ENCODE measurements around the gene SLC25A25.
"Not testable (repeated sequence)": the region's sequence is repeated elsewhere in the genome, so short reads cannot be mapped to it uniquely, and the experiment has no call there.

The SLC25A25 gene

DNA sequence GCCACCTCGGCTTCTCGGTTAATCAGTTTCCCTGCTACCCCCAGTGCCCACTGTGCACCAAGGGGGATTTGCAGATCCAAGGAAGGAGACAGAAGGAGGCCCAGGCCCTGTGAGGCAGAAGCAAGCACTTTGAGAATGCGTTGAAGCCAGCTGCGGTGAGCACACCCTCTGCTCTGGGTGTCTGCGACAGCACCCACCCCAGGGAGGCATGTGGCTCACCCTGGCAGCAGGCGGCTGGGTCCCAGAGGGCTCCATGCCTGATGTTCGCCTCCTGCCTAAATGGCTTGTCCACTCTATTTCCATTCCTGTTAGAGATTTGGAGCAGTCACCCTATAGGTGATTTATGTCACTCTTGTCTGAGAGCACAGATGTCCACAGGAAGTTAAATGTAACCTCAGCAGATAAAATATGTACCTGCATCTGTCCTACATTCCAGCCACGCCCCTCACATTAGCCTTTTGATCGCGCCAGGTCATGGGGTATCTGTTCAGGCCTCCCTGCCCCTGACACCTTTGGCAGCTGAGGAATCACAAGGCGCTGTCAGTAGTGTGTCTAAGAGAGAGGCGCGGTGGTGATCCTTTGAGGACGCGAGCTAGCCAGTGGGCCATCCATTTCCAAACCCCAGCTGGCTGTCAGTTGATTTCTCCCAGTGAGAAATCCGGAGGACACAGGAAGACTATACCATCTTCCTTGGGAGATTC is 31.3 kb downstream of the SLC25A25 start:
- no peak for DNase-seq

DNA sequence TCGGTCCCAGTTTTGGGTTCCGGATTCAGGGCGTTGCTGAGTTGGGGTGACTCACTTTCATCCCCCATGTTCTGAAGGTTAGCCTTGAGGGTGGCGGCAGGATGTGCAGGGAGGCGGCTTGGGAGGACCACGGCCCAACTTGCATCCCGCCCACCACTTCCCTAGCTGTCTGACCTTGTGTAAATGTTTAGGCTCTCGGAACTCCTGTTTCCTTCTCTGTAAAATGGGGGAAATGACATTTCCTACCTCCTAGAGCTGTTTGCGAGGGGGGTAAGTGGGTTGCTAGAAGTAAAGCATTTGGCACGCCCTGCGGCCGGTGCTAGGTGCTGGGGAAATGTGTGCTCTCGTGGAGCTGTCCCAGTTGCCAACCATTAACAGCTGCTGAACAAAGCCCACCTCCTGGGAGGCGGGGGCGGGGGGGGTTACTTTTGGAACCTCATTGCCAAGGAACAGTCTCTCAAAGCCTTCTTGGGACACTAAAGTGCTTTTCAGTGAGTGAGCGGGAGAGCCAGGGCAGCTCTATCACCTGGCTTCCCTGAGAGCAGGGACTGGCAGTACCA is 32.0 kb downstream of the SLC25A25 start:
- no peak for DNase-seq

DNA sequence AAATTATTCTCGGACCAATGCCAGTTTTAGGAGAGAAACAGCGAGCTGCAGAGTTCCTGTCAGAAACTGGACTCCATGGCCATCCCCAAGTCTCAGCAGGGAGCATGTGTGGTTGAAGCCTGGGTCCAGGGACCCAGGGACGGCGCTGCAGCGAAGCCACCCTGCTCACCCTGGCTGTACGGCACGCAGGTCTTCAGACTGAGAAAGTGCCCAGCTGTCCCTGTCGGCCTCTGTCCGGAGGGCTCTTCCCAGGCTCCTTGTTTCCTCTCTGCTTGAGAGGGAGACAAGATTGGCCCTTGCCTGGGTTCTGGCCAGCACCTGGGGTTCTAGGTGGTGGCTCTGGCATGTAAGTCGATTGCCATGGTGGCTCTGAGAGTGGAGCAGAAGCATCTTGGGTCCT is 32.5 kb downstream of the SLC25A25 start:
- DNase-seq = no peak

DNA sequence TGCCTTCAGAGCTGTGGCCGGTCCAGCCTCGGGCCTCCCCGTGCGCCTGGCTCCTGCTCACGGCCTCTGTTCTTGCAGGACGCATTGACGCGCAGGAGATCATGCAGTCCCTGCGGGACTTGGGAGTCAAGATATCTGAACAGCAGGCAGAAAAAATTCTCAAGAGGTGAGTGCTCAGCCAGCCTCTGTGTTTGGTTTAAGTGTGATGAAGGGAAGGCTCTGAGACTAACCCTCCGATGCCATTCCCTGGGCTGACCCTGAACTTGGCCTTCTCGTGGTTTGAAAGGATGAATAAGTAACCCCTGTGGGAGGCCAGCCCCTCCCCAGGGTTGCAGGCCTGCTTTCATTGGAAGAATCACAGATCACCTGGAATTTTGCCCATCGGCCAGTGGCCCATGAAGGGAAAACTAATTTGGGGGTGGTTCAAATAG is 33.2 kb downstream of the SLC25A25 start:
- DNase-seq = no peak

DNA sequence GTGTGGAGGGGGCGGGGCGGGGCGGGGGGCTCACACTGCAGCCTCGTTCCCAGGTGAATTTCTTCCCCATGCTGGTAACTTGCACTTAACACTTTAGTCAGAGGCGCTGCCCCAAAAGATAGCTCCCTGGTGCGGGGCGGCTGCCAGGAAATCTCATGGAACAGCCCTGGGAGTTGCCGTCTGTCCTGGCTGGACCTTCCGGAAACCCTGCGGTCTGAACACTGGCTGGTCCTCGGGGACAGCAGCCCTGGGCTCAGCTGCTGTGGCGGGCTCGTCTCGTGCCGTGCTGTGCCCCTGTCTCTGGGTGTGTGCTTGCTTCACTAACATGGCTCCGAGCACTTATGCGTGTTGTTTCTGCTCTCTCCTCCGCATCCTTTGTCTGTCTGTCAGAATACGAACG is 33.7 kb downstream of the SLC25A25 start:
- no peak for DNase-seq

GRCh38 chr9:128102196-128102595 is 34.2 kb downstream of the SLC25A25 start:
- no peak for DNase-seq

- no peak for DNase-seq
These were observed 35.0 kb downstream of the SLC25A25 start for GRCh38 chr9:128102861-128103588.

DNA sequence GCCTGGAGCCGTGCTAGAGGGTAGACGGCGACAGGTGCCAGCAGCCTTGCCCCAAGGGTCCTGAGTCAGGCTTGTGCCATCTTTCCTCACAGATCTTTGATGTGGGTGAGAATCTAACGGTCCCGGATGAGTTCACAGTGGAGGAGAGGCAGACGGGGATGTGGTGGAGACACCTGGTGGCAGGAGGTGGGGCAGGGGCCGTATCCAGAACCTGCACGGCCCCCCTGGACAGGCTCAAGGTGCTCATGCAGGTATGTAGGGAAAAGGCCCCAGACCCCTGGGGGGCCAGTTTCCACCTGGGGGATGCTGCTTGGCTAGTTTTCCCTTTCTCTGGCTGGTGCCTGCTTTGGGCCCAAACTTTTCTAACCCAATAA is 35.5 kb downstream of the SLC25A25 start:
- peak; percentile 42 to 44 for DNase-seq

DNA sequence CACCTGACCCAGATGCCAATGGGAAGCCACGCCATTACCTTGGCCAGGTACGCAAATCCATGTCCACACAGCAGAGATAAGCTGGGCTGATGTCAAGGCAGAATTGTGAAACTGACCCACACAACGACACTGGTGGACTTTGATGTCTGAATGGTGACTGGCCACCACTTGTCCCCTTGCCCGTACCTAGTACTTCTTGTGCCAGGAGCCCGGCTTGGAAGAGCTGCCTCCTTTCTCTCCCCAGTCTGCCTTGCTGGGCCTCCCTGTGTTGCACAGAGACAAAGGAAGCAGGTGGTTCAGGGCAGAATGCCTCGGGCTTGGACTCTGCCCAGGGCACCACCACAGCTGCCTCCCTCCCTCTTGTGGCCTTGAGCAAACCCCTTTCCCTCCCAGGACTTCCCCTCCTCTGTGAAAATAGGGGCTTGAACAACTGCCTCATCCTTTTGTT is 36.2 kb downstream of the SLC25A25 start:
- DNase-seq = no peak

DNA sequence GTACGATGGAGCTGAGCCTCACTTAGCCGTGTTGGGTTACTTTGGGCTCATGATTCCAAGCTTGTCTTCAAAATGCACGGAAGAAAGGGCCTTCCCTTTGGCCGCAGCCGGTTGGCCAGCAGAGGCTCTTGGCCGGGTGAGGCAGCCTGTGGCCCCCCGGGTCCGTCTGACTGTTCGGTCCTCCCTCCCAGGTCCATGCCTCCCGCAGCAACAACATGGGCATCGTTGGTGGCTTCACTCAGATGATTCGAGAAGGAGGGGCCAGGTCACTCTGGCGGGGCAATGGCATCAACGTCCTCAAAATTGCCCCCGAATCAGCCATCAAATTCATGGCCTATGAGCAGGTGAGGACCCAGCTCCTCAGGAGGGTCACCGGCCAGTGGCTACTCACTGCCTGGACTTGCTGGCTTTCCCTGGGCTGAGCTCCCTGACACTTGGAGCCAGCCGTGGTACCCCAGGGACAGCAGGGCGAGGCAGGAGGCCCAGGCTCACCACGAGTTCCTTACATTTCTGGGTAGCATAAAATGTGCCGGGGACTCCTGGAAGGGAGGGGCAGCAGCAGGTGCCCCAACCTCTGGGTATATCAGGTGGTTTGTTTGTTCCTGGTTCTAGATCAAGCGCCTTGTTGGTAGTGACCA is 37.6 kb downstream of the SLC25A25 start:
- DNase-seq = no peak

DNA sequence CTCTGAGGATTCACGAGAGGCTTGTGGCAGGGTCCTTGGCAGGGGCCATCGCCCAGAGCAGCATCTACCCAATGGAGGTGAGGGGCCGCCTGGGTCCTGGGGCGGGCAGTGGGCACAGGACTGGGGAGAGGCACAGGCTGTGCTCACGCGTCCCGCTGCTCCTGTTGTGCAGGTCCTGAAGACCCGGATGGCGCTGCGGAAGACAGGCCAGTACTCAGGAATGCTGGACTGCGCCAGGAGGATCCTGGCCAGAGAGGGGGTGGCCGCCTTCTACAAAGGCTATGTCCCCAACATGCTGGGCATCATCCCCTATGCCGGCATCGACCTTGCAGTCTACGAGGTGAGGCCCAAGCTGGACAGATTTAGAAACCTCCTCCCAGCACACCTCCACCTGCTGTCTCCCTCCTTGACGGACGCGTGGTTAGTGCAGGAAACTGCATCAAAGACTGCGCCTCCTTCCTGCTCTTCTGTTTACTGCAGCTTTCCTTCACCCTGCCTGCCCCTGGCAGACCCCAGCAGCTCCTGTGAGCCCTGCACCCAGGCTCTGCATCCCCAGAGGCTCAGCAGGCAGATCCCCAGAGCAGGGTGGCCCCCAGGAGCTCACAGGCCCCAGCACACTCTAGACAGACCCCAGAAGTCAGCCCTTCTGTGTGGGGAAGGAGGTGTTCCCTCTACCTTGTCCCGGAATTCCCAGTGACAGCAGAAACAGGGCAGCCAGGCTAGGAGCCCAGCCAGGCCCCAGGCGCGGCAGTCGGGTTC is 38.3 kb downstream of the SLC25A25 start:
- DNase-seq = no peak

DNA sequence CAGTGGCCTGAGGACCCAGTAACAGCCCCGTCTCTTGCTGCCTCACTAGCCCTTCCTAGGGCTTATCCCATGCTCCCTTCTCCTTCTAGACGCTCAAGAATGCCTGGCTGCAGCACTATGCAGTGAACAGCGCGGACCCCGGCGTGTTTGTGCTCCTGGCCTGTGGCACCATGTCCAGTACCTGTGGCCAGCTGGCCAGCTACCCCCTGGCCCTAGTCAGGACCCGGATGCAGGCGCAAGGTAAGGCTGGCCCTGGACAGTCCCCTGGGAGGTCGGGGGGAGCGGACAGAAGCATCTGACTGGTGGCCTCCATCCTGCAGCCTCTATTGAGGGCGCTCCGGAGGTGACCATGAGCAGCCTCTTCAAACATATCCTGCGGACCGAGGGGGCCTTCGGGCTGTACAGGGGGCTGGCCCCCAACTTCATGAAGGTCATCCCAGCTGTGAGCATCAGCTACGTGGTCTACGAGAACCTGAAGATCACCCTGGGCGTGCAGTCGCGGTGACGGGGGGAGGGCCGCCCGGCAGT is 39.0 kb downstream of the SLC25A25 start:
- DNase-seq = no peak

DNA sequence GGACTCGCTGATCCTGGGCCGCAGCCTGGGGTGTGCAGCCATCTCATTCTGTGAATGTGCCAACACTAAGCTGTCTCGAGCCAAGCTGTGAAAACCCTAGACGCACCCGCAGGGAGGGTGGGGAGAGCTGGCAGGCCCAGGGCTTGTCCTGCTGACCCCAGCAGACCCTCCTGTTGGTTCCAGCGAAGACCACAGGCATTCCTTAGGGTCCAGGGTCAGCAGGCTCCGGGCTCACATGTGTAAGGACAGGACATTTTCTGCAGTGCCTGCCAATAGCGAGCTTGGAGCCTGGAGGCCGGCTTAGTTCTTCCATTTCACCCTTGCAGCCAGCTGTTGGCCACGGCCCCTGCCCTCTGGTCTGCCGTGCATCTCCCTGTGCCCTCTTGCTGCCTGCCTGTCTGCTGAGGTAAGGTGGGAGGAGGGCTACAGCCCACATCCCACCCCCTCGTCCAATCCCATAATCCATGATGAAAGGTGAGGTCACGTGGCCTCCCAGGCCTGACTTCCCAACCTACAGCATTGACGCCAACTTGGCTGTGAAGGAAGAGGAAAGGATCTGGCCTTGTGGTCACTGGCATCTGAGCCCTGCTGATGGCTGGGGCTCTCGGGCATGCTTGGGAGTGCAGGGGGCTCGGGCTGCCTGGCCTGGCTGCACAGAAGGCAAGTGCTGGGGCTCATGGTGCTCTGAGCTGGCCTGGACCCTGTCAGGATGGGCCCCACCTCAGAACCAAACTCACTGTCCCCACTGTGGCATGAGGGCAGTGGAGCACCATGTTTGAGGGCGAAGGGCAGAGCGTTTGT is 39.6 kb downstream of the SLC25A25 start:
- no peak for DNase-seq

DNA sequence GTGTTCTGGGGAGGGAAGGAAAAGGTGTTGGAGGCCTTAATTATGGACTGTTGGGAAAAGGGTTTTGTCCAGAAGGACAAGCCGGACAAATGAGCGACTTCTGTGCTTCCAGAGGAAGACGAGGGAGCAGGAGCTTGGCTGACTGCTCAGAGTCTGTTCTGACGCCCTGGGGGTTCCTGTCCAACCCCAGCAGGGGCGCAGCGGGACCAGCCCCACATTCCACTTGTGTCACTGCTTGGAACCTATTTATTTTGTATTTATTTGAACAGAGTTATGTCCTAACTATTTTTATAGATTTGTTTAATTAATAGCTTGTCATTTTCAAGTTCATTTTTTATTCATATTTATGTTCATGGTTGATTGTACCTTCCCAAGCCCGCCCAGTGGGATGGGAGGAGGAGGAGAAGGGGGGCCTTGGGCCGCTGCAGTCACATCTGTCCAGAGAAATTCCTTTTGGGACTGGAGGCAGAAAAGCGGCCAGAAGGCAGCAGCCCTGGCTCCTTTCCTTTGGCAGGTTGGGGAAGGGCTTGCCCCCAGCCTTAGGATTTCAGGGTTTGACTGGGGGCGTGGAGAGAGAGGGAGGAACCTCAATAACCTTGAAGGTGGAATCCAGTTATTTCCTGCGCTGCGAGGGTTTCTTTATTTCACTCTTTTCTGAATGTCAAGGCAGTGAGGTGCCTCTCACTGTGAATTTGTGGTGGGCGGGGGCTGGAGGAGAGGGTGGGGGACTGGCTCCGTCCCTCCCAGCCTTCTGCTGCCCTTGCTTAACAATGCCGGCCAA is 40.4 kb downstream of the SLC25A25 start:
- no peak for DNase-seq

DNA sequence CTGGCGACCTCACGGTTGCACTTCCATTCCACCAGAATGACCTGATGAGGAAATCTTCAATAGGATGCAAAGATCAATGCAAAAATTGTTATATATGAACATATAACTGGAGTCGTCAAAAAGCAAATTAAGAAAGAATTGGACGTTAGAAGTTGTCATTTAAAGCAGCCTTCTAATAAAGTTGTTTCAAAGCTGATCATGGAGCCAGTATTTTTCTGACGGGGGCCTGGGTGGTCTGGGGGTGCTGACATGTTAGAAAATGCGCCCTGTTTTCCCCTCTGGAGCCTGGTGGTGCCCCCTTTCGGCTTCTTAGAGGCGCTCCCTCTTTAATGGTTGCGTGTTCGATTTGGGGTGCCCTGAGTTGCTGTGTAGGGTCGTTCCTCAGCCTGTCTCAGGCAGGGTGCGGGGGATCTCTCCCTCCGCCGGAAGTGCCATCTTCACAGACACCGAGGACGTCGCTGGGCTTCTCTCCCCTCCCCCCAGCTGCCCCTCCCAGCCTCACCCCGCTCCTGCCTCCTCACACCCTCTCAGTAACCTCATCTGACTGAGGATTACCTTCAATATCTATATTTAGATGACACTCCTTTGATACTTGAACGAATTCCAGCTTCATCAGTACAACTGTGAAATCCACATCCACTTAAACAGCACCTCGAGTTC is 41.1 kb downstream of the SLC25A25 start:
- no peak for DNase-seq

DNA sequence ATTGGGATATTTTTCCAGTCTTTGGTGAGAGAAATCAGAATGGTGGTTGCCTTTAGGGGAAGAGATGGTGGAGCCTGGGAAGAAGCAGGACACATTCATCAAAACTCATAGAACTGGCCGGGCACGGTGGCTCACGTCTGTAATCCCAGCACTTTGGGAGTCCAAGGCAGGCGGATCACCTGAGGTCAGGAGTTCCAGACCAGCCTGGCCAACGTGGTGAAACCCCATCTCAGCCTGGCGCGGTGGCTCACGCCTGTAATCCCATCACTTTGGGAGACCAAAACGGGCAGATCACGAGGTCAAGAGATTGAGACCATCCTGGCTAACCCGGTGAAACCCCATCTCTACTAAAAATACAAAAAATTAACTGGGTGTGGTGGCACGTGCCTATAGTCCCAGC is 43.7 kb downstream of the SLC25A25 start:
- DNase-seq = not testable (repeated sequence)

DNA sequence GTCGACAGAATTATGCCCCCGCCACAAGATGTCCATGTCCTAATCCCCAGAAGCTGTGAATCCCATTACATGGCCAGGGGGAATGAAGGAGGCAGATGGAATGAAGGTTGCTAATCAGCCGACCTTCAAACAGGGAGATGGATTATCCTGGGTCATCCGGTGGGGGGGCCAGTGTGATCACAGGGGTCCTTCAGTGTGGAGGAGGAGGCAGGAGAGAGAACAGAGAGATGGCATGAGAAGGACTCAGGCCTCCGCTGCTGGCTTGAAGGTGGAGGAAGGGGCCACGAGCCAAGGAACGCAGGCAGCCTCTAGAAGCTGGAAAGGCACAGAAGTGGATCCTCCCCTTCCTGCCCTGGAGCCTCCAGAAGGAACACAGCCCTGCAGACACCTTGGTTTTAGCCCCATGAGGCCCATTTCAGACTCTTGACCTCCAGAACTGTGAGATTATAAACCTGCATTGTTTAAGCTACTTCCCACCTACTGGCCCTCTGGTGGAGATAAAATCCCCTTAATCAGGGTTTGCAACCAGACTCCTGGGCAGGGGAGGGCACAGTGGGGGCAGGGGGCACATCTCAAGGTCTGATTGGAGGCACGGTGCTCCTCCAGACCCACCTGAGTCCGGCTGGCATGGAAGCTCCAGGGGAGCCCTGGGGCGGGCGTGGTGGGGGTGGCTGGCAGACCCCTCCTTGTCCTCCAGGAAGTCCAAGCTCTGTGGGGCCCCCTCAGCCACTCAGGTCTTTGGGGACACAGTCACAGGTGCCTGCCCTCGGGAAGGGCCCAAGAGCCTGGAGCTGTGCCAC is 45.7 kb downstream of the SLC25A25 start:
- DNase-seq = no peak

DNA sequence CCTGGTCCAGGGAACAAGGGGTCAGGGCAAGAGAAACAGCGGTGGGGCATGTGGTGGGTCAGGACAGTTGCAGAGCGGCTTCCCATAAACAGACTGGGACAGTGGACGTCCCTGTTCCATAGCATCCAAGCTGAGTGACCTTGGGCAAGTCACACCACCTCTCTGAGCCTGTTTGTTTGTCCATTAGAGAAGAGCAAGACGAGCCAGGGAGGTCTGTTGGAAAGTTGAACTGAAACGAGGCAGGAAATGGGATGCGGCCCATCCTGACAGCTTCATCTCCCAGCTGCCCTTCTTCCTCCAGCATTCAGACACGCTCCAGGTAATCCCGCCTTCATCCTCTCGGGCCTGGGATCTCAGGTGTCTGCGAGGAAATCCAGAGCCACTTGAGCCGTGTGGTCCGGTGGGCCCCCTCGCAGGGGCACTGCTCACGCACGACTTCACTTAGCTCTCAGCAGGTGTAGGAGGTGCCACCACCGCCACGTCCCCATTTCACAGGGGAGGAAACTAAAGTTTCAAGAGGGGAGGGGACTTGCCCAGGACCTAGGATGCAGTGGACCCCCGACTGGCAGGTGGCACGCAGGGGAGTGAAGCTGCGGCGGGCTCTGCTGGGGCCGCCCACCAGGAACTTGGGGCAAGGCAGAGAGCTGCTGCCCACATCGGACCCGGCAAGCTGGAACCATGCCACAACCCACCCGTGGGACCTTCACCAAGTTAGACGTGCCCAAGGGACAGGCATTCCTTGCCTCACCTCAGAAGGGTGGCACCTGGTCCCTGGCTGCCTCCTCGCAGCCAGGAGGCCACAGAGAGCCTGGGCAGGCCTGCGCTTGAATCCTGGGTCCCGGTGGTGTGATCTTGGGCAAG is 46.5 kb downstream of the SLC25A25 start:
- DNase-seq = no peak

All from activated CD4-positive, alpha-beta T cell treated with anti-CD3 and anti-CD28 coated beads for 4 hours (primary cell).